ENCODE results near the gene TOP2A. TPM values are rescaled to one million over a fixed set of nuclear protein-coding genes. Genes with fewer than 3 reads are reported as not detected.

The TOP2A gene
- total and polyA plus RNA-seq, 9 of the 15 experiments (the other 6 are each of a cell fraction or from before 2014, with no cell fraction given), result 133 to 347 (median 259) TPM

GRCh38 chr17:40362696-40363110 lies 55.0 kb downstream of the TOP2A start (continued):
- TF ChIP-seq AFF4 (CRISPR knock-in tag; IDR thresholded peaks at IDR 0.05) (0 out of 2 replicates have a peak, but pooled peaks have one; percentile 66), ZNF134 (CRISPR knock-in tag; conservative IDR thresholded peaks at IDR 0.05) (no peak), GABPA (tag; conservative IDR thresholded peaks at IDR 0.05; ENCODE audit: low read depth) (peak; percentile 79), NCOA4 (IDR thresholded peaks at IDR 0.05; ENCODE audit: partially characterized antibody) (no peak), RBBP5 (IDR thresholded peaks at IDR 0.05; ENCODE audit: borderline replicate concordance, insufficient read depth, low read length, poor library complexity, severe bottlenecking) (peak; percentile 68), REST (IDR thresholded peaks at IDR 0.05; ENCODE audit: borderline replicate concordance) (peak; percentile 84), REST (CRISPR knock-in tag; IDR thresholded peaks at IDR 0.05; ENCODE audit: low read depth) (no peak), ZNF76 (CRISPR knock-in tag; IDR thresholded peaks at IDR 0.05; ENCODE audit: borderline replicate concordance) (no peak), KDM1A (IDR thresholded peaks at IDR 0.05) (no peak), TRIM24 (IDR thresholded peaks at IDR 0.05) (no peak), ZKSCAN1 (IDR thresholded peaks at IDR 0.05; ENCODE audit: low read depth, low read length) (no peak), ESRRB (CRISPR knock-in tag; IDR thresholded peaks at IDR 0.05; ENCODE audit: borderline replicate concordance) (no peak), NCOA1 (IDR thresholded peaks at IDR 0.05; ENCODE audit: low read depth) (no peak), FOXP1 (CRISPR knock-in tag; IDR thresholded peaks at IDR 0.05) (no peak), RBM25 (IDR thresholded peaks at IDR 0.05; ENCODE audit: low read depth, low read length, severe bottlenecking) (peak; percentile 69), ZBTB7A (IDR thresholded peaks at IDR 0.05; ENCODE audit: borderline replicate concordance, control insufficient read depth, low read depth, low read length) (no peak), RBM34 (IDR thresholded peaks at IDR 0.05; ENCODE audit: borderline replicate concordance, insufficient read depth, low read length) (no peak)
